Cardiac muscle cell (in vitro differentiated cells and primary cell): ENCODE results near the gene FAM98C. TPM values are rescaled to one million over a fixed set of nuclear protein-coding genes. Genes with fewer than 3 reads are reported as not detected.
A peak's percentile ranks its signal among the peaks of the same experiment; 100 is the strongest.

Experiments used
- DNase-seq, 2 donors: peaks; one replicate each; pipeline versions ENCODE4 v3.0.0 to v3.0.0-alpha.2; 2010 to 2017; ENCODE audit warnings: low read depth in 1 of 2, low spot score in 1 of 2
- H3K27ac ChIP-seq: fragments of 200-600 bp; sonication (generic); 2 replicates; pipeline ENCODE4 v1.5.1; 2016
- H3K27me3 ChIP-seq: fragments of 200-600 bp; sonication (generic); 2 replicates; pipeline ENCODE4 v1.6.0; 2016; ENCODE audit warnings: control low read depth
- H3K36me3 ChIP-seq: fragments of 200-600 bp; sonication (generic); 2 replicates; pipeline ENCODE4 v1.5.1; 2016; ENCODE audit warnings: control low read depth
- H3K4me1 ChIP-seq: fragments of 200-600 bp; sonication (generic); 2 replicates; pipeline ENCODE4 v1.8.1; 2017; ENCODE audit warnings: low read depth, mild to moderate bottlenecking, mixed run types
- H3K4me3 ChIP-seq: fragments of 200-600 bp; sonication (generic); 2 replicates; pipeline ENCODE4 v1.5.1; 2016; ENCODE audit warnings: mild to moderate bottlenecking
- H3K9me3 ChIP-seq: fragments of 200-600 bp; sonication (generic); 2 replicates; pipeline ENCODE4 v1.5.1; 2017; ENCODE audit warnings: low read depth, mild to moderate bottlenecking, control low read depth
- CTCF ChIP-seq: IDR thresholded peaks from 2 replicates; pipeline ENCODE4 v1.5.1; 2012; ENCODE audit warnings: low read depth, mild to moderate bottlenecking, low read length
- polyA plus RNA-seq: library from polyadenylated mRNA; unstranded; fragments of >200 nt; fragmentation: Nextera tagmentation; extraction: Ambion mirVana; gene quantifications from 2 replicates; pipeline ENCODE4 v1.2.1, GENCODE V29; 2016
- total RNA-seq: library from RNA; depleted of rRNA; stranded (reverse); fragments of >200 nt; gene quantifications from 2 replicates; pipeline ENCODE4 v1.2.3, GENCODE V29; 2016

FAM98C gene
- total and polyA plus RNA-seq, 2 experiments from 2014 or later: 20.0 to 35.3 TPM

- TF ChIP-seq CTCF: peak; percentile 17
- DNase-seq: peak; percentile 15 to 49
- no peak overlapping the region for H3K4me3 ChIP-seq
- no peak overlapping the region for H3K27ac ChIP-seq
- H3K27me3 ChIP-seq: no peaks in the 10 kb centered on the region
- no peaks in the 10 kb centered on the region for H3K36me3 ChIP-seq
- no peaks in the 10 kb centered on the region for H3K4me1 ChIP-seq
- no peaks in the 10 kb centered on the region for H3K9me3 ChIP-seq
Observed at GRCh38 chr19:38441657-38442348, 38.9 kb downstream of the FAM98C start.

GRCh38 chr19:38442736-38443135, 39.8 kb downstream of the FAM98C start:
- no peaks in the 10 kb centered on the region for H3K27me3 ChIP-seq
- H3K9me3 ChIP-seq: no peaks in the 10 kb centered on the region
- no peak for DNase-seq
- no peak overlapping the region for H3K27ac ChIP-seq
- TF ChIP-seq CTCF: no peak
- H3K4me1 ChIP-seq: no peaks in the 10 kb centered on the region
- H3K4me3 ChIP-seq: no peak overlapping the region
- H3K36me3 ChIP-seq: no peaks in the 10 kb centered on the region

- no peaks in the 10 kb centered on the region for H3K36me3 ChIP-seq
- no peak overlapping the region for H3K27ac ChIP-seq
- no peaks in the 10 kb centered on the region for H3K27me3 ChIP-seq
- no peak for DNase-seq
- H3K4me3 ChIP-seq: no peak overlapping the region
- no peak for TF ChIP-seq CTCF
- H3K9me3 ChIP-seq: no peaks in the 10 kb centered on the region
- no peaks in the 10 kb centered on the region for H3K4me1 ChIP-seq
Observed at GRCh38 chr19:38443458-38443999, 40.6 kb downstream of the FAM98C start.

- no peaks in the 10 kb centered on the region for H3K36me3 ChIP-seq
- no peaks in the 10 kb centered on the region for H3K4me1 ChIP-seq
- TF ChIP-seq CTCF: no peak
- H3K9me3 ChIP-seq: no peaks in the 10 kb centered on the region
- H3K4me3 ChIP-seq: no peak overlapping the region
- no peak overlapping the region for H3K27ac ChIP-seq
- DNase-seq: no peak
- H3K27me3 ChIP-seq: no peaks in the 10 kb centered on the region
Observed at GRCh38 chr19:38444026-38444425, 41.1 kb downstream of the FAM98C start.

- H3K27me3 ChIP-seq: no peaks in the 10 kb centered on the region
- H3K27ac ChIP-seq: no peak overlapping the region
- H3K4me3 ChIP-seq: no peak overlapping the region
- no peak for TF ChIP-seq CTCF
- H3K9me3 ChIP-seq: no peaks in the 10 kb centered on the region
- no peaks in the 10 kb centered on the region for H3K4me1 ChIP-seq
- DNase-seq: no peak
- no peaks in the 10 kb centered on the region for H3K36me3 ChIP-seq
Observed at GRCh38 chr19:38445362-38445761, 42.5 kb downstream of the FAM98C start.
